Neuronal stem cell (in vitro differentiated cells): Measurements from ENCODE around the gene PLPP3. TPM values are rescaled to one million over a fixed set of nuclear protein-coding genes. Genes with fewer than 3 reads are reported as not detected.

Experiments
- small RNA-seq: library from polyadenylated mRNA; stranded (forward); fragments of <200 nt; extraction: miRNeasy Mini kit (QIAGEN cat#:217004); gene quantifications from one replicate; pipeline ENCODE3, GENCODE V24; 2013; ENCODE audit not compliant: insufficient read depth

The PLPP3 gene

Small RNAs within 50 kb of the gene (small RNA-seq; reads per million reads assigned to genes)
- gene AC099789.1, result not detected
